Adrenal gland (tissue), 19 donors: ENCODE measurements around the gene SLX1B. TPM values are rescaled to one million over a fixed set of nuclear protein-coding genes. Genes with fewer than 3 reads are reported as not detected.
"Not testable (repeated sequence)": the region's sequence is repeated elsewhere in the genome, so short reads cannot be mapped to it uniquely, and the experiment has no call there.

Experiments
- DNase-seq, 7 donors: peaks; one replicate each; pipeline ENCODE4 v3.0.0-alpha.2; 2019 to 2020
- H3K27ac ChIP-seq, 5 donors: fragments of 200-600 bp; sonication (generic) in 4 of 5; 1 replicate in 3 of 5; 2 replicates in 2 of 5; pipeline versions ENCODE4 v1.5.1 to v1.8.0; 2016 to 2020; ENCODE audit warnings: mild to moderate bottlenecking in 1 of 5
- H3K27me3 ChIP-seq: fragments of 200-600 bp; 2 replicates; pipeline ENCODE4 v1.8.0; 2021
- H3K36me3 ChIP-seq, 2 donors: fragments of 200-600 bp; replicated peaks in 1 of 2; 1 replicate in 1 of 2; 2 replicates in 1 of 2; pipeline versions ENCODE4 v1.5.1 to v1.8.0; 2018 to 2022
- H3K4me1 ChIP-seq, 2 donors: fragments of 200-600 bp; replicated peaks in 1 of 2; 1 replicate in 1 of 2; 2 replicates in 1 of 2; pipeline versions ENCODE4 v1.5.1 to v1.8.0; 2018 to 2021
- H3K4me3 ChIP-seq, 4 donors: fragments of 200-600 bp; sonication (generic) in 3 of 4; one replicate each; pipeline ENCODE4 v1.5.1; 2016 to 2018
- H3K9me3 ChIP-seq, 3 donors: fragments of 200-600 bp; sonication (generic) in 1 of 3; replicated peaks in 1 of 3; 1 replicate in 2 of 3; 2 replicates in 1 of 3; pipeline versions ENCODE4 v1.5.1 to v1.8.0; 2016 to 2021
- WGBS, 4 donors: extraction: QIAGEN DNeasy Blood & Tissue Kit in 2 of 4; methylation state at CpG; one replicate each; pipeline versions ENCODE4 v1.1.5 to v1.1.7; 2013 to 2017; 5-methylcytosine and 5-hydroxymethylcytosine counted together
- intact Hi-C, 2 donors: fragments of 100-400 bp; cut with DNase I; formaldehyde crosslinking; loops; one replicate each; pipeline versions ENCODE4 v1.14.1 to v1.15.0; 2022 to 2023
- long read RNA-seq, 10 donors: library from polyadenylated mRNA in 3 of 10; unstranded in 2 of 10; stranded (forward) in 1 of 10; transcript quantifications; one replicate each; pipeline ENCODE4 v2.0.0 and lab custom pipeline, GENCODE V29; 2021 to 2026
- polyA plus RNA-seq, 3 donors: library from polyadenylated mRNA; stranded (reverse); fragments of 200-250 nt in 2 of 3; fragments of 350-450 nt in 1 of 3; fragmentation: Illumina TruSeq in 1 of 3; extraction: RNeasy Lipid Tissue Mini Kit (QIAGEN cat#74804) in 1 of 3; gene quantifications; one replicate each; pipeline ENCODE4 v1.2.3, GENCODE V29; 2013 to 2014
- total RNA-seq, 9 donors: library from RNA; depleted of rRNA in 4 of 9; stranded (reverse); fragments of >200 nt in 4 of 9; fragments of 120-200 nt in 1 of 9; fragmentation: NEBNext Ultra II Directional in 1 of 9; extraction: Animal tissue kit (Norgen Biotek cat#: 25700) in 1 of 9; gene quantifications; one replicate each; pipeline versions ENCODE4 v1.1.0 to v1.2.4, GENCODE V29; 2013 to 2023
- donor health status: healthy with polysubstance abuse.
- donor health status: Bipolar disorder and iron deficiency.
- donor health status: DM: yes; HTN: yes; CAD: no.
- donor health status: DM: no; HTN: no; CAD: no.
- donor health status: DM: no; HTN: no; CAD: no.
- donor health status: DM: yes; HTN: yes; CAD: no.

Gene SLX1B
- 10 to 100 TPM in 8 of 9 donors, 1 to 10 TPM in 1; 2.1 to 45.7 (median 26.1) TPM for total RNA-seq
- polyA plus RNA-seq = 10 to 100 TPM; 10.4 to 41.1 (median 19.3) TPM
- long read RNA-seq, donor 1, transcript SLX1B-201 (6 exons, 1,165 nt) = major isoform, 9 of 10 reads
- long read RNA-seq, donor 1, partial matches to known transcripts = 0 of 10 reads
- long read RNA-seq, donor 1, other reads (novel, unspliced or antisense) = 0 of 10 reads
- long read RNA-seq, donor 2, partial matches to known transcripts = 0 of 3 reads
- long read RNA-seq, donor 2, other reads (novel, unspliced or antisense) = 0 of 3 reads
- long read RNA-seq, donor 3, transcript SLX1B-201 (6 exons, 1,165 nt) = major isoform, 11 of 12 reads
- long read RNA-seq, donor 3, partial matches to known transcripts = 0 of 12 reads
- long read RNA-seq, donor 3, other reads (novel, unspliced or antisense) = 0 of 12 reads
- long read RNA-seq, donor 4, transcript SLX1B-201 (6 exons, 1,165 nt) = major isoform, 13 of 14 reads
- long read RNA-seq, donor 4, partial matches to known transcripts = 1 of 14 reads
- long read RNA-seq, donor 4, other reads (novel, unspliced or antisense) = 0 of 14 reads
- long read RNA-seq, donor 5, transcript SLX1B-201 (6 exons, 1,165 nt) = major isoform, 34 of 36 reads
- long read RNA-seq, donor 5, partial matches to known transcripts = 2 of 36 reads
- long read RNA-seq, donor 5, other reads (novel, unspliced or antisense) = 0 of 36 reads
- long read RNA-seq, donor 6, transcript SLX1B-201 (6 exons, 1,165 nt) = major isoform, 11 of 12 reads
- long read RNA-seq, donor 6, partial matches to known transcripts = 1 of 12 reads
- long read RNA-seq, donor 6, other reads (novel, unspliced or antisense) = 0 of 12 reads
- long read RNA-seq, donor 7, transcript SLX1B-201 (6 exons, 1,165 nt) = major isoform, 7 of 7 reads
- long read RNA-seq, donor 7, partial matches to known transcripts = 0 of 7 reads
- long read RNA-seq, donor 7, other reads (novel, unspliced or antisense) = 0 of 7 reads
- long read RNA-seq, donor 8, transcript SLX1B-201 (6 exons, 1,165 nt) = major isoform, 5 of 6 reads
- long read RNA-seq, donor 8, partial matches to known transcripts = 0 of 6 reads
- long read RNA-seq, donor 8, other reads (novel, unspliced or antisense) = 0 of 6 reads
- long read RNA-seq, donor 9, transcript SLX1B-201 (6 exons, 1,165 nt) = major isoform, 6 of 6 reads
- long read RNA-seq, donor 9, partial matches to known transcripts = 0 of 6 reads
- long read RNA-seq, donor 9, other reads (novel, unspliced or antisense) = 0 of 6 reads
- long read RNA-seq, donor 10, partial matches to known transcripts = 0 of 2 reads
- long read RNA-seq, donor 10, other reads (novel, unspliced or antisense) = 0 of 2 reads

DNA sequence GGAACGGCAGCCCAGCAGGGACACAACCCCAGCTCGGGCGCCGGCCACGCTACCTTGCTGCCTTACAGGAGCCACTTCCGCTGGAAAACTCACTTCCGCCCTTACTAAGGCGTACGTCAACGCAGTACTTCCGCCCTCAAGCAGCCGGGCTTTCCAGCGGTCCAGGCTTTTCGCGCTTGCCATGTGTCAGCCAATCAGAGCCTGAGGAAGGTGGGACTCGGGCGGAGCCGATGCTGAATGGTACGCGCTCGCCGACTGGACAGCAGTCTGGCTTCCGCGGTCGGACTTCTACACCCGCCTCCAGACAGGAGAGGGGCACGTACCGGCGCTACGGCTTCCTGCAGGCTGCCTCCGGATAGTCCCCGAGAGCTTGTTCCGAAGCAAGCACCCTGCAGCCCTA is at the start of gene SLX1B, which contains the start of gene BOLA2:
SLX1B (plus strand) TSS at position 265 of the 400 bp plus-strand sequence.
BOLA2 (minus strand) TSS at position 83 of the 400 bp plus-strand sequence. CDS start 98 bp downstream, outside the sequence.
- H3K4me1 ChIP-seq, H3K27ac ChIP-seq, intact Hi-C loops, H3K27me3 ChIP-seq, H3K36me3 ChIP-seq, DNase-seq, H3K4me3 ChIP-seq, H3K9me3 ChIP-seq: not testable (repeated sequence)
- WGBS, 4 donors = no CpG with 5 or more reads among the region's 33 CpGs

- WGBS, 4 donors = 63 to 78% (median 70%) methylated on average over 4 to 7 of the region's 7 CpGs
- H3K27me3 ChIP-seq, H3K4me1 ChIP-seq, H3K4me3 ChIP-seq, H3K9me3 ChIP-seq, intact Hi-C loops, DNase-seq, H3K36me3 ChIP-seq, H3K27ac ChIP-seq: not testable (repeated sequence)
Observed at GRCh38 chr16:29405249-29405648, 49.1 kb upstream of the SLX1B start.

GRCh38 chr16:29423587-29423986 is 30.7 kb upstream of the SLX1B start:
- H3K36me3 ChIP-seq, H3K27ac ChIP-seq, H3K9me3 ChIP-seq, H3K4me3 ChIP-seq, DNase-seq, intact Hi-C loops, H3K4me1 ChIP-seq, H3K27me3 ChIP-seq: not testable (repeated sequence)
- WGBS, 4 donors = 90 to 98% (median 95%) methylated on average over 2 of the region's 2 CpGs

DNA sequence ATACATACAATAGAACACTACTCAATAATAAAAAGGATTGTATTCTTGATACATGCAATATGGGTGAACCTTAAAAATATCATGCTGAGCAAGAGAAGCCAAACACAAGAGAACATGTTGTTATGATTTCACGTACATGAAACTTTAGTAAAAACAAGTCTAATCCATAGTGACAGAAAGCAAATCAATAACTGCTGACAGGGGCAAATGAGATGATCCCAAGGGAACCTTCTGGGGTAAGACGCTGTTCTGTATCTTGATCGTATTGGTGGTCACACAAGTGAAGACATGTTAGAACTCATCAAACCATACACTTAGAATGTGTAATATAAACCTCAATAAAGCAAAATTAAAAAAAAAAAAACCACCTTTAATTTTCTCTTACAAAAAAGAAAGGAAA is 28.9 kb upstream of the SLX1B start:
- H3K27me3 ChIP-seq, H3K4me3 ChIP-seq, H3K36me3 ChIP-seq, DNase-seq, H3K27ac ChIP-seq, H3K9me3 ChIP-seq, H3K4me1 ChIP-seq, intact Hi-C loops: not testable (repeated sequence)
- 96 to 100% (median 97%) methylated on average over 3 of the region's 3 CpGs for WGBS, 4 donors

DNA sequence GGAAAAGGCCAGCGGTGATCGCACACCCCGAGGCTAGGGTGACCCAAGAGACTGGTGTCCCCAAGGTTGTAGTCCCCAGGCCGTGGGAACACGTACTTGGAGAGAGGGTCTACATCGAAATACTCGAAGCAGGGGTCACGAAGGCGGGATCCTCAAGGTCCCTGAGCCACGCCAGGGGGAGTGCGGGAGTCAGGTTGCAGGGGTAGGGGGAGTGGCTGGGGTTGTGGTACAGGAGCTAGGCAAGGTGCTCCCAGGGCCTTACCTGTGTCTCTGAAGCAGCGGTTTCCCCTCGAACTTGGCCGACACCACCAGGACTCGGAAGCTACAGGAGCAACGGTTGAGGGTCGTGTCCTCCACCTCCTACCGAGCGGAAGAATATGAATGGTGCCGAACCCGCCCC is 579 bp upstream of the SLX1B start:
- intact Hi-C loops, DNase-seq, H3K36me3 ChIP-seq, H3K27ac ChIP-seq, H3K4me3 ChIP-seq, H3K27me3 ChIP-seq, H3K9me3 ChIP-seq, H3K4me1 ChIP-seq: not testable (repeated sequence)
- no CpG with 5 or more reads among the region's 21 CpGs for WGBS, 4 donors

- H3K9me3 ChIP-seq, H3K36me3 ChIP-seq, H3K4me1 ChIP-seq, H3K4me3 ChIP-seq, H3K27ac ChIP-seq, intact Hi-C loops, DNase-seq, H3K27me3 ChIP-seq: not testable (repeated sequence)
- WGBS, 4 donors = no CpG with 5 or more reads among the region's 29 CpGs
Observed at GRCh38 chr16:29454828-29455227, 495 bp downstream of the SLX1B start.

DNA sequence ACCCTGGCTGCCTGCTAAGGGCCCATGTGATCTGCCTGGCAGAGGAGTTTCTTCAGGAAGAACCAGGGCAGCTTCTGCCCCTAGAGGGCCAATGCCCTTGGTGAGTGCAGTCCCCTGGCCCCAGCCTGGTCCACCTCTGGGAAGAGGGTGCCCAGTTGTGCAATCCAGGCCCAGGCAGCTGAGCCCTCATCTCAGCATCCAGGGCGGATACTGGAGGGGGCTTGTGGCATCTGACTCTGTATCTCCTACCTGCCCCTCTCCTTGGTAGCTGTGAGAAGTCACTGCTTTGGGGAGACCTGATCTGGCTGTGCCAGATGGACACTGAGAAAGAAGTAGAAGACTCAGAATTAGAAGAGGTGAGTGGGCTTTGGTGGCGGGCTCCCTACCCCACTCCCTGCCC is 3.3 kb downstream of the SLX1B start:
- H3K36me3 ChIP-seq, H3K4me3 ChIP-seq, H3K27ac ChIP-seq, H3K9me3 ChIP-seq, intact Hi-C loops, H3K27me3 ChIP-seq, H3K4me1 ChIP-seq: not testable (repeated sequence)
- peak in 2 of 7 donors; percentile 14 to 38 for DNase-seq
- 92 to 100% (median 93%) methylated on average over 1 of the region's 2 CpGs; no CpG with 5 or more reads in 1 of the 4 donors for WGBS, 4 donors

DNA sequence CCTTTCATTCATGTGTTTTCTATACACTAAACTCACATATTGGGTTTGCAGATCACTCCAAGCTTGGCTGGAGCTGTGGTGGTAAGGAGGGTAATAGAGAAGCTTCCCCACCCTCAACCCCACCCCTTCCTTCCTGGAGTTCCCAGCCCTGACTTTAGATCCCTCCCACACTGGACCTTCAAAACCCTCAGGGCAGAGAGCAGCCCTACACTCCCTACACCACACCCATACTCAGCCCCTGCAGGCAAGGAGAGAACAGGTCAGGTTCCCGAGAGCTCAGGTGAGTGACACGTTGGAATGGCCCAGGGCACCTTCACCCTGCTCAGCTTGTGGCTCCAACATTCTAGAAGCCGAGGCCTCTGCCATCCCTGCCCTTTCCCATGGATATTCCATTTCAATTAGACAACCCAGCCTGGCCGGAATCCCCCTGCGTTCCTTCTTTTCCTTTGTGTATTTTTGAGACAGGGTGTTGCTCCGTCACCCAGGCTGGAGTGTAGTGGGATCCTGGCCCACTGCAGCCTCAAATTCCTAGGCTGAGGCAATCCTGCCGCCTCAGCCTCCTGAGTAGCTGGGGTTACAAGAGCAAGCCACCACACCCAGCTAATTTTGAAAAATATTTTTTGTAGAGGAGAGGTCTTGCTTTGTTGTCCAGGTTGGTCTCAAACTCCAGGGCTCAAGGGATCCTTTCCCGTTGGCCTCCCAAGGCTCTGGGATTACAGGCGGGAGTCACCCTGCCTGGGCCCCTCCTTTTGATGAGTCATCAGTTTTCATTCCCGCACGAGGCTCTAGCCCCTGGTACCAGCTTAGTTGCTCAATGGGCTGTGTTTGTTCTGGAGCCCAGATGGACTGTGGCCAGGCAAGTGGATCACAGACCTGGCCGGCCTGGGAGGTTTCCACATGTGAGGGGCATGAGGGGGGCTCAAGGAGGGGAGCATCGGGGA is 5.6 kb downstream of the SLX1B start, which contains the start of gene SULT1A4:
SULT1A4 (plus strand) TSS at position 208 of the 941 bp plus-strand sequence. CDS start 1,473 bp downstream, outside the sequence.
- H3K4me3 ChIP-seq, H3K27me3 ChIP-seq, DNase-seq, H3K9me3 ChIP-seq, H3K36me3 ChIP-seq, H3K4me1 ChIP-seq, intact Hi-C loops, H3K27ac ChIP-seq: not testable (repeated sequence)
- no CpG with 5 or more reads among the region's 13 CpGs for WGBS, 4 donors

DNA sequence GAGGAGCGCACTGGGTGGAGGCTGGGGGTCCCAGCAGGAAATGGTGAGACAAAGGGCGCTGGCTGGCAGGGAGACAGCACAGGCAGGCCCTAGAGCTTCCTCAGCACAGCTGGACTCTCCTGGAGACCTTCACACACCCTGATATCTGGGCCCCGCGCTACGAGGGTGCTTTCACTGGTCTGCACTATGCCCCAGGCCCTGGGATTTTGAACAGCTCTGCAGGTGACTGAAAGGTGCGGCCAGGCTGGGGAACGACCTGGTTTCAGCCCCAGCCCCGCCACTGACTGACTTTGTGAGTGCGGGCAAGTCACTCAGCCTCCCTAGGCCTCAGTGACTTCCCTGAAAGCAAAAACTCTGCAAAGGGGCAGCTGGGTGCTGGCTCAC is 6.3 kb downstream of the SLX1B start:
- H3K4me1 ChIP-seq, intact Hi-C loops, H3K4me3 ChIP-seq, H3K27ac ChIP-seq, H3K9me3 ChIP-seq, DNase-seq, H3K36me3 ChIP-seq, H3K27me3 ChIP-seq: not testable (repeated sequence)
- WGBS, 4 donors = no CpG with 5 or more reads among the region's 9 CpGs
